H9 (cell line): ENCODE data around the gene USP35. TPM values are rescaled to one million over a fixed set of nuclear protein-coding genes. Genes with fewer than 3 reads are reported as not detected.

Source experiments
- DNase-seq: peaks from one replicate; pipeline ENCODE4 v3.0.0-alpha.2; 2017
- H2AFZ ChIP-seq: one replicate; pipeline ENCODE4 v1.6.1; 2013; ENCODE audit warnings: mild to moderate bottlenecking, low read length, control low read depth, moderate library complexity
- H2AK5ac ChIP-seq: 2 replicates; pipeline ENCODE4 v1.6.1; 2013; ENCODE audit warnings: low read length, control low read depth, mixed read lengths; ENCODE audit not compliant: insufficient read length
- H2BK120ac ChIP-seq: one replicate; pipeline ENCODE4 v1.6.1; 2013; ENCODE audit warnings: low read depth, mild to moderate bottlenecking, low read length, control low read depth, inconsistent platforms; ENCODE audit not compliant: poor library complexity, severe bottlenecking
- H2BK12ac ChIP-seq: 2 replicates; pipeline ENCODE4 v1.6.1; 2013; ENCODE audit warnings: low read length, control low read depth, mixed read lengths, low read depth; ENCODE audit not compliant: insufficient read length
- H2BK15ac ChIP-seq: 2 replicates; pipeline ENCODE4 v1.6.1; 2013; ENCODE audit warnings: low read depth, low read length, control low read depth
- H2BK20ac ChIP-seq: one replicate; pipeline ENCODE4 v1.6.1; 2013; ENCODE audit warnings: low read depth, mild to moderate bottlenecking, low read length, control low read depth, inconsistent platforms; ENCODE audit not compliant: poor library complexity, severe bottlenecking
- H2BK5ac ChIP-seq: 2 replicates; pipeline ENCODE4 v1.6.1; 2013; ENCODE audit warnings: low read length, control low read depth, mixed read lengths; ENCODE audit not compliant: insufficient read length
- H3K14ac ChIP-seq: 2 replicates; pipeline ENCODE4 v1.6.1; 2013; ENCODE audit warnings: low read length, control low read depth; ENCODE audit not compliant: insufficient read depth
- H3K18ac ChIP-seq: 2 replicates; pipeline ENCODE4 v1.6.1; 2013; ENCODE audit warnings: low read depth, mild to moderate bottlenecking, mixed read lengths, low read length, control low read depth; ENCODE audit not compliant: insufficient read length
- H3K23ac ChIP-seq: 2 replicates; pipeline ENCODE4 v1.6.1; 2013; ENCODE audit warnings: low read length, control low read depth, mixed read lengths, low read depth; ENCODE audit not compliant: insufficient read length
- H3K23me2 ChIP-seq: 2 replicates; pipeline ENCODE4 v1.6.1; 2013; ENCODE audit warnings: low read depth, mild to moderate bottlenecking, mixed read lengths, low read length, control low read depth; ENCODE audit not compliant: insufficient read length, poor library complexity, severe bottlenecking
- H3K27ac ChIP-seq: 2 replicates; pipeline ENCODE4 v1.5.1; 2013; ENCODE audit warnings: low read length, control low read depth, mixed read lengths, low read depth; ENCODE audit not compliant: insufficient read length
- H3K27me3 ChIP-seq: 2 replicates; pipeline ENCODE4 v1.6.1; 2013; ENCODE audit warnings: low read length, control low read depth, inconsistent platforms; ENCODE audit not compliant: insufficient read depth
- H3K4ac ChIP-seq: 2 replicates; pipeline ENCODE4 v1.6.1; 2013; ENCODE audit warnings: low read depth, mild to moderate bottlenecking, control low read depth, inconsistent platforms, low read length, moderate library complexity
- H3K4me1 ChIP-seq: 2 replicates; pipeline ENCODE4 v1.6.1; 2013; ENCODE audit warnings: low read length, control low read depth, inconsistent platforms; ENCODE audit not compliant: insufficient read depth
- H3K4me2 ChIP-seq: 2 replicates; pipeline ENCODE4 v1.6.1; 2013; ENCODE audit warnings: low read length, control low read depth, mixed read lengths; ENCODE audit not compliant: insufficient read length, insufficient read depth
- H3K56ac ChIP-seq: 2 replicates; pipeline ENCODE4 v1.6.1; 2013; ENCODE audit warnings: low read depth, mild to moderate bottlenecking, mixed read lengths, low read length, control low read depth; ENCODE audit not compliant: insufficient read length
- H3K79me1 ChIP-seq: 2 replicates; pipeline ENCODE4 v1.6.1; 2013; ENCODE audit warnings: low read depth, mild to moderate bottlenecking, moderate library complexity, low read length, control low read depth, inconsistent platforms; ENCODE audit not compliant: insufficient read depth, poor library complexity, severe bottlenecking
- H3K79me2 ChIP-seq: 2 replicates; pipeline ENCODE4 v1.6.1; 2013; ENCODE audit warnings: low read length, control low read depth, inconsistent platforms; ENCODE audit not compliant: insufficient read depth
- H3K9ac ChIP-seq: 2 replicates; pipeline ENCODE4 v1.6.1; 2013; ENCODE audit warnings: low read length, control low read depth, mixed read lengths; ENCODE audit not compliant: insufficient read length; ENCODE audit errors: extremely low read depth
- H3K9me3 ChIP-seq: one replicate; pipeline ENCODE4 v1.6.1; 2013; ENCODE audit warnings: low read depth, low read length, inconsistent platforms; ENCODE audit not compliant: control insufficient read depth
- H3T11ph ChIP-seq: one replicate; pipeline ENCODE4 v1.6.1; 2013; ENCODE audit warnings: mild to moderate bottlenecking, low read length, control low read depth, inconsistent platforms
- H4K20me1 ChIP-seq: one replicate; pipeline ENCODE4 v1.6.1; 2013; ENCODE audit not compliant: control insufficient read depth, insufficient read length, insufficient read depth
- H4K5ac ChIP-seq: 2 replicates; pipeline ENCODE4 v1.6.1; 2013; ENCODE audit warnings: low read depth, mild to moderate bottlenecking, mixed read lengths, low read length, control low read depth; ENCODE audit not compliant: insufficient read length
- H4K8ac ChIP-seq: replicated peaks from 2 replicates; pipeline ENCODE4 v1.6.1; 2013; ENCODE audit warnings: low read length, control low read depth, mixed read lengths, low read depth; ENCODE audit not compliant: insufficient read length
- H4K91ac ChIP-seq: 2 replicates; pipeline ENCODE4 v1.6.1; 2013; ENCODE audit warnings: low read depth, mild to moderate bottlenecking, moderate library complexity, mixed read lengths, low read length, control low read depth; ENCODE audit not compliant: insufficient read length
- H3K27ac Mint-ChIP-seq, 3 experiments: 2 replicates in 2 of 3; 3 replicates in 1 of 3; pipeline ENCODE4 v1.8.0; 2020 to 2021; ENCODE audit warnings: mixed read lengths in 3 of 3, mild to moderate bottlenecking in 1 of 3, moderate library complexity in 1 of 3
- H3K27me3 Mint-ChIP-seq: 2 replicates; pipeline ENCODE4 v1.8.0; 2021; ENCODE audit warnings: low read depth, mild to moderate bottlenecking, moderate library complexity, mixed read lengths
- H3K36me3 Mint-ChIP-seq, 3 experiments: 2 replicates in 2 of 3; 3 replicates in 1 of 3; pipeline ENCODE4 v1.8.0; 2020 to 2021; ENCODE audit warnings: low read depth in 3 of 3, mixed read lengths in 3 of 3; ENCODE audit not compliant: insufficient read depth in 1 of 3
- H3K4me1 Mint-ChIP-seq, 2 experiments: 2 replicates each; pipeline ENCODE4 v1.8.0; 2020; ENCODE audit warnings: mixed read lengths in 2 of 2
- H3K4me3 Mint-ChIP-seq, 2 experiments: 2 replicates in 1 of 2; 3 replicates in 1 of 2; pipeline ENCODE4 v1.8.0; 2020 to 2021; ENCODE audit warnings: mild to moderate bottlenecking in 2 of 2, mixed read lengths in 2 of 2, moderate library complexity in 1 of 2
- H3K9me3 Mint-ChIP-seq, 2 experiments: 2 replicates in 1 of 2; 3 replicates in 1 of 2; pipeline ENCODE4 v1.8.0; 2020; ENCODE audit warnings: mild to moderate bottlenecking in 2 of 2, mixed read lengths in 2 of 2, moderate library complexity in 1 of 2
- CTCF ChIP-seq: fragments of 200-600 bp; sonication (generic); conservative IDR thresholded peaks from 3 replicates; pipeline ENCODE4 v1.8.0; 2021; ENCODE audit warnings: antibody characterized with exemption, mild to moderate bottlenecking
- total RNA-seq: library from RNA; stranded (reverse); gene quantifications from 2 replicates; pipeline ENCODE4 v1.2.1, GENCODE V29; 2021

The USP35 gene
- total RNA-seq, 1 experiment from 2014 or later, result 6.8 TPM

- Histone ChIP-seq H4K91ac (no peak overlapping the region), H3T11ph (no peak overlapping the region), H3K4ac (no peak overlapping the region), H2BK15ac (no peak overlapping the region), H3K14ac (no peak overlapping the region), H2BK5ac (no peak overlapping the region), H3K23ac (no peak overlapping the region), H3K4me2 (no peak overlapping the region), H2BK12ac (no peak overlapping the region), H3K79me1 (no peaks in the 10 kb centered on the region), H2AFZ (no peak overlapping the region), H2BK120ac (no peak overlapping the region), H3K79me2 (no peaks in the 10 kb centered on the region), H3K27ac (no peak overlapping the region), H3K9me3 (no peaks in the 10 kb centered on the region), H3K27me3 (no peaks in the 10 kb centered on the region), H2BK20ac (no peak overlapping the region), H3K56ac (no peak overlapping the region), H3K18ac (no peak overlapping the region), H4K20me1 (no peaks in the 10 kb centered on the region), H3K9ac (no peak overlapping the region), H4K8ac (no peak overlapping the region), H2AK5ac (no peak overlapping the region), H3K23me2 (no peaks in the 10 kb centered on the region), H3K4me1 (no peaks in the 10 kb centered on the region), H4K5ac (no peak overlapping the region)
- peaks cover 8 to 9% of the 10 kb centered on the region in 2 experiments for H3K4me1 Mint-ChIP-seq
- H3K36me3 Mint-ChIP-seq, result peaks cover 0 to 5% (median 3%) of the 10 kb centered on the region in 3 experiments; a peak in 6 of 7 replicates
- no peaks in the 10 kb centered on the region for H3K9me3 Mint-ChIP-seq
- no peak for TF ChIP-seq CTCF
- H3K4me3 Mint-ChIP-seq, result no peak overlapping the region
- DNase-seq, result no peak
- H3K27ac Mint-ChIP-seq, result no peak overlapping the region
- H3K27me3 Mint-ChIP-seq, result no peaks in the 10 kb centered on the region
Observed at GRCh38 chr11:78151804-78152203, 36.9 kb upstream of the USP35 start.
